Neural progenitor cell (in vitro differentiated cells): ENCODE data around the gene CELF4. TPM values are rescaled to one million over a fixed set of nuclear protein-coding genes. Genes with fewer than 3 reads are reported as not detected.
A peak's percentile ranks its signal among the peaks of the same experiment; 100 is the strongest.

ENCODE experiments used
- DNase-seq: peaks from one replicate; pipeline ENCODE4 v3.0.0-alpha.2; 2016; ENCODE audit warnings: low spot score
- H2AFZ ChIP-seq: fragments of 200-600 bp; sonication (generic); replicated peaks from 2 replicates; pipeline ENCODE4 v1.6.1; 2016; ENCODE audit warnings: antibody characterized with exemption
- H3F3A ChIP-seq: fragments of 200-600 bp; sonication (generic); 2 replicates; pipeline ENCODE4 v1.6.1; 2016; ENCODE audit warnings: antibody characterized with exemption, low read depth
- H3K27ac ChIP-seq: fragments of 200-600 bp; sonication (generic); 2 replicates; pipeline ENCODE4 v1.5.1; 2016; ENCODE audit warnings: mild to moderate bottlenecking
- H3K27me3 ChIP-seq: fragments of 200-600 bp; sonication (generic); 2 replicates; pipeline ENCODE4 v1.6.1; 2016; ENCODE audit warnings: mild to moderate bottlenecking, moderate library complexity
- H3K36me3 ChIP-seq: fragments of 200-600 bp; sonication (generic); 2 replicates; pipeline ENCODE4 v1.5.1; 2016
- H3K4me1 ChIP-seq: fragments of 200-600 bp; sonication (generic); 2 replicates; pipeline ENCODE4 v1.6.1; 2016; ENCODE audit warnings: mixed run types
- H3K4me2 ChIP-seq: fragments of 200-600 bp; sonication (generic); 2 replicates; pipeline ENCODE4 v1.6.1; 2016
- H3K4me3 ChIP-seq: fragments of 200-600 bp; sonication (generic); 2 replicates; pipeline ENCODE4 v1.5.1; 2016
- H3K79me2 ChIP-seq: fragments of 200-600 bp; sonication (generic); 2 replicates; pipeline ENCODE4 v1.6.1; 2016; ENCODE audit warnings: low read depth
- H3K9ac ChIP-seq: fragments of 200-600 bp; sonication (generic); 2 replicates; pipeline ENCODE4 v1.6.1; 2016
- H3K9me3 ChIP-seq: fragments of 200-600 bp; sonication (generic); 2 replicates; pipeline ENCODE4 v1.5.1; 2016; ENCODE audit warnings: low read depth
- H4K20me1 ChIP-seq: fragments of 200-600 bp; sonication (generic); 2 replicates; pipeline ENCODE4 v1.6.1; 2016; ENCODE audit warnings: low read depth
- H3K27ac Mint-ChIP-seq: 3 replicates; pipeline ENCODE4 v1.8.0; 2021; ENCODE audit warnings: mixed read lengths
- H3K27me3 Mint-ChIP-seq: 2 replicates; pipeline ENCODE4 v1.8.0; 2022; ENCODE audit warnings: low read depth, mild to moderate bottlenecking, inconsistent platforms, moderate library complexity, mixed read lengths; ENCODE audit not compliant: insufficient read depth
- H3K36me3 Mint-ChIP-seq: 3 replicates; pipeline ENCODE4 v1.8.0; 2021; ENCODE audit warnings: mixed read lengths
- H3K4me1 Mint-ChIP-seq: 3 replicates; pipeline ENCODE4 v1.8.0; 2021; ENCODE audit warnings: mixed read lengths
- H3K4me3 Mint-ChIP-seq: 3 replicates; pipeline ENCODE4 v1.8.0; 2021; ENCODE audit warnings: mild to moderate bottlenecking, moderate library complexity, mixed read lengths
- H3K9me3 Mint-ChIP-seq: 3 replicates; pipeline ENCODE4 v1.8.0; 2020; ENCODE audit warnings: mixed read lengths
- EZH2 ChIP-seq: fragments of 200-600 bp; sonication (generic); IDR thresholded peaks from 2 replicates; pipeline ENCODE4 v1.6.1; 2017; ENCODE audit warnings: antibody characterized with exemption, mild to moderate bottlenecking, moderate library complexity
- EZH2phosphoT487 ChIP-seq: fragments of 200-600 bp; sonication (generic); IDR thresholded peaks from 2 replicates; pipeline ENCODE4 v1.6.1; 2017; ENCODE audit warnings: antibody characterized with exemption
- total RNA-seq: library from RNA; depleted of rRNA; stranded (reverse); fragments of >200 nt; gene quantifications from 2 replicates; pipeline ENCODE4 v1.2.3, GENCODE V29; 2015; ENCODE audit warnings: low replicate concordance
- TF ChIP-seq, protein P1 (sequence below): fragments of 200-600 bp; sonication (generic); IDR thresholded peaks from 2 replicates; pipeline ENCODE4 v1.5.1; 2017; ENCODE audit warnings: antibody characterized with exemption, mild to moderate bottlenecking

The CELF4 gene
- total RNA-seq, 1 donor from 2014 or later, result 1.8 TPM

DNA sequence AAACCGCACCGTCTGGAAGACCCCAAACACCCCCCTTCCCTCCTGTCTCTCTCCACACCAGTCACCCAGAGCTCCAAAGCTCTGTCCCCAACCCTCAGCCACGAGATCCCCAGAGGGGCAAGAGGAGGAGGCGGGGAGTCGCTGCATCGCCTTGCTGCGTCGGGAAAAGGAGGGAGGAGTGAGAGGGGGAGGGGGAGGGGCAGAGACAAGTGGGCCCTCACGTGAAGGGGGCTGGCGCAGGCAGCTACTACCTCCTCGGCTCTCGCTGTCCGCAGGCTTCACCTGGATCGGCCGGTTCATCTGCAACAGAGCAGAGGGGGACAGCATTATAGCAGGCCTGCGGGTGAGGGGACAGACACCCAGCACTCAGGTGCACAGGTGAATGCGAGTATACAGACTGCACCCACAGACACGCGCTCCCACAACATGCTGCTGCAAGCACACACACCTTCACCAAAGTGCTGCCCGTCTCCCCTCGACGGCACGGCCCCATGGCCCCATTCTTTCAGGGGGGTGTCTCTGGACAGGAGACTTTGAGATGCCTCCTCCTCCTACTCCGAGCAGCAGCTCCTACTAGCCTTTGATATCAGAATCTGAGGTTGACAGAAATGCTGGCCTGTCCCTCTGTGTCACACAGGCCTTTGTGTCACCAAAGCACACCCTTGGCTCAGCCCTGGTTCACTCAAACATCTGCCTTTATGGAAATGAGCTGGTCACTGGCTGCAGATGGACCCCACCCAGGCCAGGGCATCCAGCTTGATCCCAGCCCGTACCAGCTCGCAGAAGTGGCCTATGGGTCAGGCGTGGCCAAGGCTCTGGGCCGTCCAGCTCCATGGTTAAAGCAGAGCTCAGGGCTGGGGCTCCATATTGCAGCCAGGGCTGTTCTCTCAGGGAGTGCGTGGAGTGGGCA lies 243.8 kb downstream of the CELF4 start:
- no peaks in the 10 kb centered on the region for H3K4me1 ChIP-seq
- H3K4me2 ChIP-seq, result no peak overlapping the region
- H3K27ac ChIP-seq, result no peak overlapping the region
- H3K9me3 ChIP-seq, result no peaks in the 10 kb centered on the region
- no peak overlapping the region for H3K27ac Mint-ChIP-seq
- H3K27me3 Mint-ChIP-seq, result peaks cover 7% of the 10 kb centered on the region
- no peaks in the 10 kb centered on the region for H3K36me3 Mint-ChIP-seq
- TF ChIP-seq, protein P1, sequence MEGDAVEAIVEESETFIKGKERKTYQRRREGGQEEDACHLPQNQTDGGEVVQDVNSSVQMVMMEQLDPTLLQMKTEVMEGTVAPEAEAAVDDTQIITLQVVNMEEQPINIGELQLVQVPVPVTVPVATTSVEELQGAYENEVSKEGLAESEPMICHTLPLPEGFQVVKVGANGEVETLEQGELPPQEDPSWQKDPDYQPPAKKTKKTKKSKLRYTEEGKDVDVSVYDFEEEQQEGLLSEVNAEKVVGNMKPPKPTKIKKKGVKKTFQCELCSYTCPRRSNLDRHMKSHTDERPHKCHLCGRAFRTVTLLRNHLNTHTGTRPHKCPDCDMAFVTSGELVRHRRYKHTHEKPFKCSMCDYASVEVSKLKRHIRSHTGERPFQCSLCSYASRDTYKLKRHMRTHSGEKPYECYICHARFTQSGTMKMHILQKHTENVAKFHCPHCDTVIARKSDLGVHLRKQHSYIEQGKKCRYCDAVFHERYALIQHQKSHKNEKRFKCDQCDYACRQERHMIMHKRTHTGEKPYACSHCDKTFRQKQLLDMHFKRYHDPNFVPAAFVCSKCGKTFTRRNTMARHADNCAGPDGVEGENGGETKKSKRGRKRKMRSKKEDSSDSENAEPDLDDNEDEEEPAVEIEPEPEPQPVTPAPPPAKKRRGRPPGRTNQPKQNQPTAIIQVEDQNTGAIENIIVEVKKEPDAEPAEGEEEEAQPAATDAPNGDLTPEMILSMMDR, result no peak
- no peak for TF ChIP-seq EZH2
- TF ChIP-seq EZH2phosphoT487, result no peak
- peaks cover 4% of the 10 kb centered on the region for H3K4me1 Mint-ChIP-seq
- no peaks in the 10 kb centered on the region for H3K27me3 ChIP-seq
- H3K9me3 Mint-ChIP-seq, result no peaks in the 10 kb centered on the region
- peak overlapping the region; percentile 50 for H2AFZ ChIP-seq
- H3K9ac ChIP-seq, result no peak overlapping the region
- DNase-seq, result peak; percentile 34
- H3K36me3 ChIP-seq, result no peaks in the 10 kb centered on the region
- H3K4me3 Mint-ChIP-seq, result no peak overlapping the region
- H3K4me3 ChIP-seq, result no peak overlapping the region
- H3K79me2 ChIP-seq, result no peaks in the 10 kb centered on the region
- H3F3A ChIP-seq, result no peaks in the 10 kb centered on the region
- H4K20me1 ChIP-seq, result no peaks in the 10 kb centered on the region

DNA sequence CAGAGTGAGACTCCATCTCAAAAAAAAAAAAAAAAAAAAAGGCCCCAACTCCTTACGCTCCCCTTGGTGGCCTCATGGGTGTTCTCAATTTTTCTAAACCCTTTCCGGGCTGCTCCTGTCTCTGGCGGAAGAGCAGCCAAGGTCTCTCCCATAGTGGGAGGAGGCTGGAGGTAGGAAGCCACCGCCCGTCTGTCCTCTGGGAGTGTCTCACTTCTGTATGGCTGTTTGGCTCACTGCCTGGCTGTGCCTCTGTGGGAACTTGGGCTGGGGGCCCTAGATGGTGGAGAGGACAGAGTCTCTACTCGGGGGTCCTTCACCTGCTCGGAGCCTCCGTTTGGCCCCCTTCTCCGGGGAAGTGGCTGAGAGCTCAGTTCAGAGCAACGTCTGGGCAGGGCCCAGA lies 245.3 kb downstream of the CELF4 start:
- Mint-ChIP-seq H3K27me3 (peaks cover 5% of the 10 kb centered on the region), H3K27ac (no peak overlapping the region), H3K4me3 (no peak overlapping the region), H3K9me3 (no peaks in the 10 kb centered on the region), H3K36me3 (no peaks in the 10 kb centered on the region), H3K4me1 (peaks cover 4% of the 10 kb centered on the region)
- H4K20me1 ChIP-seq, result no peaks in the 10 kb centered on the region
- DNase-seq, result no peak
- H3K4me3 ChIP-seq, result no peak overlapping the region
- no peak overlapping the region for H3K4me2 ChIP-seq
- H3F3A ChIP-seq, result no peaks in the 10 kb centered on the region
- H2AFZ ChIP-seq, result no peak overlapping the region
- no peak overlapping the region for H3K9ac ChIP-seq
- H3K4me1 ChIP-seq, result no peaks in the 10 kb centered on the region
- no peaks in the 10 kb centered on the region for H3K36me3 ChIP-seq
- no peaks in the 10 kb centered on the region for H3K27me3 ChIP-seq
- no peaks in the 10 kb centered on the region for H3K9me3 ChIP-seq
- TF ChIP-seq EZH2, result no peak
- TF ChIP-seq EZH2phosphoT487, result no peak
- TF ChIP-seq, protein P1, result no peak
- H3K79me2 ChIP-seq, result no peaks in the 10 kb centered on the region
- H3K27ac ChIP-seq, result no peak overlapping the region

DNA sequence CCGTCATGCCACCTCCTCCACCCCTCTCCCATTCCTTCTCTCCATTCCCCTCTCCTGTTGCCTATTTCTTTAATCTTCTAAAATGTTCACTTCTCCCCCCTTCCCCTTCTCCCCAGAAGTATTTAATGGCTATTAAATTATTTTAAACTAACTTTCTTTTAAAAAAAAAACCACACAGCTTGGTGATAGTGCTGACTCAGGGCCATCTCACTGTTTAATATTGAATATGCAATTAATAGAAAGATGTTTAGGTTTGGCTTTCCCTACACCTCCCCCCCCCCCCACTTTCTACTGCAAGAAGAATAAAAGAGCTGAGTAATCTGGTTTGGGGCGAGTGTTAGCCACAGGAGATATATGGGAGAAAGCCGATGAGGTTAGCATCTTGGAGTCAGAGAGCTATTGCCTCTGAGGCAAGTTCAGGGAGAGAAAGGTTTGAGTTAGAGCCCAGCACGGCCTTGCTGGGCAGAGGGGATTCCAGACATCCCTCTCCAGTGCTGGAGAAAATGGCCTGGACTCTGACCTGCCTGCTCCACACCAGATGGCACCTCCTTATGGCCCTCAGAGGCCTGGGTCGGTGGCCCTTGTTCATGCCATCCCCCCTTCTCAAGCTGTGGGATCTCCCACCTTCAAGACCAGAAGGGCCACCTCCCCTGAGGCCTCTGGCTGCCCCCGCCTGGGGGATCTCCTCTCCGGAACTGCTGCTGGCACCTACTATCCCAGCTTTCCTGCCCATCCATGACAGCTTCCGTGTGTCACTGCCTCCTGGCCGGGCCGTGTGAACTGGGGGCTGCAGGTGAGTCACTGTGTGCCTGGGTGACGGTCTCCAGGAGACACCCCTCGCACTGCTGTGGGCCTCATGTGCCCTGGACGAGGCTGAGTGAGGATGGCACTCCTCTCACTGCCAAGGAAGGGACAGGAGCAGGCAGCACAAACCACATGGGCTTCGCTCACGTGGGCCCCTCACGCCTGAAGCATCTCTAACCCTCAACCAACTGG lies 246.9 kb downstream of the CELF4 start:
- Mint-ChIP-seq H3K9me3 (no peaks in the 10 kb centered on the region), H3K4me1 (peaks cover 4% of the 10 kb centered on the region), H3K27ac (no peak overlapping the region), H3K36me3 (no peaks in the 10 kb centered on the region), H3K4me3 (no peak overlapping the region), H3K27me3 (peaks cover 3% of the 10 kb centered on the region)
- H3K4me3 ChIP-seq, result no peak overlapping the region
- H3K27me3 ChIP-seq, result no peaks in the 10 kb centered on the region
- H3K9ac ChIP-seq, result no peak overlapping the region
- H2AFZ ChIP-seq, result no peak overlapping the region
- no peaks in the 10 kb centered on the region for H3K4me1 ChIP-seq
- TF ChIP-seq EZH2, result no peak
- TF ChIP-seq, protein P1, result no peak
- TF ChIP-seq EZH2phosphoT487, result no peak
- no peak for DNase-seq
- no peak overlapping the region for H3K4me2 ChIP-seq
- H3F3A ChIP-seq, result no peaks in the 10 kb centered on the region
- no peaks in the 10 kb centered on the region for H3K36me3 ChIP-seq
- H3K27ac ChIP-seq, result no peak overlapping the region
- H4K20me1 ChIP-seq, result no peaks in the 10 kb centered on the region
- H3K9me3 ChIP-seq, result no peaks in the 10 kb centered on the region
- no peaks in the 10 kb centered on the region for H3K79me2 ChIP-seq
